A673 (cell line): ENCODE data around the gene URI1.

Experiments used
- CTCF ChIP-seq: fragments of 300-800, 200-600 bp; sonication (generic); conservative IDR thresholded peaks from 2 replicates; pipeline ENCODE4 v1.5.1; 2017; ENCODE audit warnings: low read depth, mild to moderate bottlenecking, antibody characterized with exemption, low read length, moderate library complexity, mixed read lengths
- EZH2 ChIP-seq: fragments of 200-600 bp; sonication (generic); IDR thresholded peaks from 2 replicates; pipeline ENCODE4 v1.6.1; 2017; ENCODE audit warnings: borderline replicate concordance, low read depth, mild to moderate bottlenecking, mixed read lengths, antibody characterized with exemption, low read length; ENCODE audit not compliant: poor library complexity, severe bottlenecking

GRCh38 chr19:30062907-30063649 is 121.0 kb downstream of the URI1 start:
- TF ChIP-seq CTCF (no peak), EZH2 (no peak)
